GM21619 (cell line): ENCODE results near the gene ORAI3.

ENCODE experiments used
- ATAC-seq: cut with Tn5 transposase; IDR thresholded peaks from one replicate; pipeline ENCODE4 v1.9.1; 2021; ENCODE audit not compliant: unreplicated experiment

Gene ORAI3

GRCh38 chr16:30966033-30966619 lies 17.3 kb downstream of the ORAI3 start:
- no peak for ATAC-seq

GRCh38 chr16:30967795-30968194 lies 18.9 kb downstream of the ORAI3 start:
- no peak for ATAC-seq

GRCh38 chr16:30969246-30969842 lies 20.5 kb downstream of the ORAI3 start:
- no peak for ATAC-seq

GRCh38 chr16:30971298-30971697 lies 22.4 kb downstream of the ORAI3 start:
- ATAC-seq: no peak

- no peak for ATAC-seq
Observed at GRCh38 chr16:30972872-30973271, 24.0 kb downstream of the ORAI3 start.

GRCh38 chr16:30974348-30974747 lies 25.5 kb downstream of the ORAI3 start:
- no peak for ATAC-seq

- ATAC-seq: no peak
Observed at GRCh38 chr16:30976486-30976885, 27.6 kb downstream of the ORAI3 start.

GRCh38 chr16:30977502-30977901 lies 28.6 kb downstream of the ORAI3 start:
- ATAC-seq: no peak

GRCh38 chr16:30979170-30980022 lies 30.5 kb downstream of the ORAI3 start:
- ATAC-seq: no peak

- no peak for ATAC-seq
Observed at GRCh38 chr16:30980023-30980371, 31.1 kb downstream of the ORAI3 start.

GRCh38 chr16:30980434-30980833 lies 31.6 kb downstream of the ORAI3 start:
- no peak for ATAC-seq

- no peak for ATAC-seq
Observed at GRCh38 chr16:30980959-30981358, 32.1 kb downstream of the ORAI3 start.

GRCh38 chr16:30982548-30983288 lies 33.9 kb downstream of the ORAI3 start:
- ATAC-seq: no peak

GRCh38 chr16:30983289-30983889 lies 34.5 kb downstream of the ORAI3 start:
- no peak for ATAC-seq

- no peak for ATAC-seq
Observed at GRCh38 chr16:30983898-30984610, 35.2 kb downstream of the ORAI3 start.

- no peak for ATAC-seq
Observed at GRCh38 chr16:30984669-30985400, 36.0 kb downstream of the ORAI3 start, which contains the start of gene HSD3B7. HSD3B7 (plus strand) TSS chr16:30985207; CDS start chr16:30985659, 452 bp downstream.

- no peak for ATAC-seq
Observed at GRCh38 chr16:30985401-30986128, 36.7 kb downstream of the ORAI3 start.

- ATAC-seq: no peak
Observed at GRCh38 chr16:30986129-30986991, 37.5 kb downstream of the ORAI3 start.
